B cell (primary cell): Measurements from ENCODE around the gene ANK2.

Experiments used
- CTCF ChIP-seq: fragments of 200-600 bp; IDR thresholded peaks from one replicate; pipeline ENCODE4 v1.8.0; 2022; ENCODE audit warnings: antibody characterized with exemption, mild to moderate bottlenecking
- EZH2 ChIP-seq: IDR thresholded peaks from 2 replicates; pipeline ENCODE4 v1.6.1; 2012; ENCODE audit warnings: borderline replicate concordance, low read depth, mild to moderate bottlenecking, moderate library complexity, low read length; ENCODE audit not compliant: insufficient read depth, poor library complexity, severe bottlenecking

GRCh38 chr4:113071274-113071673 lies 21.8 kb downstream of the ANK2 start:
- TF ChIP-seq CTCF (no peak), EZH2 (no peak)
